NCI-H526 (cell line): ENCODE measurements around the gene CXorf66.
"Not testable (repeated sequence)": the region's sequence is repeated elsewhere in the genome, so short reads cannot be mapped to it uniquely, and the experiment has no call there.

Experiments
- DNase-seq, 2 experiments: peaks; one replicate each; lab custom pipeline; 2025; lab: John Stamatoyannopoulos, UW

The CXorf66 gene, protein sequence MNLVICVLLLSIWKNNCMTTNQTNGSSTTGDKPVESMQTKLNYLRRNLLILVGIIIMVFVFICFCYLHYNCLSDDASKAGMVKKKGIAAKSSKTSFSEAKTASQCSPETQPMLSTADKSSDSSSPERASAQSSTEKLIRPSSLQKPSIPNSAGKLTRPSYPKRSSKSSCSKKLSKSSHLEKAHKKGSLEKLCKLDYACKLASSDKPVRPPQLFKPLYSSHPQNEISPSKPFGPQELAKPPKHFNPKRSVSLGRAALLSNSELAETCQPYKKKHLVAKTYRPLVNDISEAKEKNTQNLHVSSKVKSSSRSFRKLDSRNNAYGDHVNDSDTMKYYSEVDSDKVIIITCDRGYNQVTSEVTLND

GRCh38 chrX:139965421-139965820 lies at the start of gene CXorf66:
Gene CXorf66, minus strand, starts transcription at chrX:139965521. Its CDS starts 25 bp downstream, at chrX:139965496.
- DNase-seq, result no peak

GRCh38 chrX:139982856-139983255 lies 17.5 kb upstream of the CXorf66 start:
- DNase-seq, result no peak

GRCh38 chrX:139974471-139974870 lies 9.2 kb upstream of the CXorf66 start:
- DNase-seq, result no peak

DNA sequence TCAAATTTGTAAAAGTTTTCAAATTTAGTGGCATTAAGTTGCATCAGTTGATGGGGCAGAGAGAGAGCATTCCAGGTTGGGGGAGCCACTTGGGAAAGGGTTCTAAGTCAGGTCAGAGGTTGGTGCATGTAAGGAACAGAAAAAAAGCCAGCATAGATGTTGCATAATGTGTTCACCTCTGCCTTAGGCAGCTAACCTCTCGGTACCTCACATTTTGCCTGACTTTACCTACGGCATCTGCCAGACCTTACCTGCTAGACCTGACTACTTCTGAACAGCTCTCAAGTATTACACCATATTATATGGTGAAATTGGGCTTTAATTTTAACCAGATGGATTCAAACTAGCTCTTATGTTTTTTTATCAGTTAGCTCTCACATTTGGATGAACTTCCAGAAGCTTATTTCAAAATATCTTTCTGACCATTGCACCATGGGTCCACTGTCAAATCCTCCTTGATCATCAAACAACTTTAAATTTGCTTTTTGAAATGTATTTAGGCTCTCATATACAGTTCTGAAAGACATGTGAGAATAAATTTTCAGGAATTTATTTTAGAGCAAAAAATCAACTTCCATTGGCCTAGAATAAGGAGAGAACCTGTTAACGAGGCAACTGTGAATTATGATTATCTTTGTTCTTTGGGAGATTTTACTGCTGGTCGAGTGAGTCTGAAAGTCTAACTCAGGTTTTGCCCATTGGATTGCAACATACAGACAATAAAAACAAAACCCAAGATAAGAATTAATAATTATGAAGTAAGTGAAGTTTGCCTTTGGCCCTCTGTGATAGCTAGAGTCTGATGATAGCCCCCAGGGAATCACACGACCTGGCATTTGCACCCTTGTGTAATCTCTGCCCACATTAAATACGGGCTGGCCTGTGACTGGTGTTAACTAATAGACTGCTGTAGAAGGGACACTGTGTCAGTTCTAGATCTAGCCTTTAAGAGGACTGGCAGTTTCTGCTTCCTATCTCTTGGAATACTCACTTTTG lies 7.6 kb upstream of the CXorf66 start:
- no peak for DNase-seq

GRCh38 chrX:139972113-139972512 lies 6.8 kb upstream of the CXorf66 start:
- DNase-seq, result no peak

DNA sequence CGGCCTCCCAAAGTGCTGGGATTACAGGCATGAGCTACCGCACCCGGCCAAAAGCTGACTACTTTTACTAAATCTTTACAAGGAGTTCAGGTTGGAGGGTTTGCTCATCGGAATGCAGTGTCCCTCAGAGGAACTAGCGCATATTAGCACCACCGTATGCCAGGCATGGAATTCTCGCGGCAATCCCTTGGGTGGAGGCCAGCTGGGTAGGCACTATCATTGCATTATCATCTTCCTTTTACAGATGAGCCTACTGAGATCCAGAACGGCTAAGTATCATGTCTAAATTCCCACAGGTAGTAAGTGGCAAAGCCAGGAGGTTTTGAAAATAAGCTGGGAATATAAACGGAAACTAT lies 6.1 kb upstream of the CXorf66 start:
- DNase-seq, result no peak

GRCh38 chrX:139969286-139969685 lies 4.0 kb upstream of the CXorf66 start:
- DNase-seq, result no peak

DNA sequence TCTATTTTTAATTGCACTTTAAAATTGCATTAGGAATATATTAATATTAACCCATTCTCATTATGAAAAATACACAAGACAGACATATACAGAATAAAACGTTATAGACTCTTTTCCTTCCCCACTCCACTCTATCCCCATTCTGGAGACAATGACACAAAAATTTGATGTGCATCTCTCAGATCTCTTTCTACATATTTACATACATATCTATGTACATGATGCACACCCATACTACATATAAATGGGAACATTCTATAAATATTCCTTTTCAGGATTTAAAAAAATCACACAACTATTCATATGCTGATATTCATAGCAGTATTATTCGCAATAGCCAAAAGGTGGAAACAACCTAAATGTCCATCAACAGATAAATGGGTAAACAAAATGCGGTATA lies 2.4 kb upstream of the CXorf66 start:
- DNase-seq, result no peak

- peak in 1 of 2 experiments; percentile 12 for DNase-seq
Measured at GRCh38 chrX:139967300-139967699, 2.0 kb upstream of the CXorf66 start.

GRCh38 chrX:139966159-139966558 lies 838 bp upstream of the CXorf66 start:
- DNase-seq, result not testable (repeated sequence)

- DNase-seq, result not testable (repeated sequence)
Measured at GRCh38 chrX:139961091-139961490, 4.2 kb downstream of the CXorf66 start.

DNA sequence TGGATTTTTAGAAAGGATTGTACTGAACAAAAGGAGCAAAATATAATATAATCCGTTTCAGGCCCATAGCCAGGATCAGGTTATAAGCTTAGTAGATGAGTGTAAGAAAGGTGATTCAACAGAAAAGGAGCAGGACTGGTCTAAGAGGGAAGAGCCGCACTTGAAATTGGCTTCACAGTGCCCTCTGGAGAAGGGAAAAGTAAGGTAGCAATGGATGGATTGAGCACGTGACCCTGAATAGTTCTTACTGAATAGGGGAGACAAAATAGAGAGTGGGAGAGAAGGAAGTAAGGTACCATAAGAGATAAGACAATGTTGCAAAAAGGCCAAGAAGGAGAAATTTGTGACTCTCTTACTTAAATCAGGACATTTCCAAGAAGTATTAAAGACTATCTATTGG lies 15.6 kb downstream of the CXorf66 start:
- no peak for DNase-seq

- DNase-seq, result no peak
Measured at GRCh38 chrX:139945075-139945474, 20.2 kb downstream of the CXorf66 start.

DNA sequence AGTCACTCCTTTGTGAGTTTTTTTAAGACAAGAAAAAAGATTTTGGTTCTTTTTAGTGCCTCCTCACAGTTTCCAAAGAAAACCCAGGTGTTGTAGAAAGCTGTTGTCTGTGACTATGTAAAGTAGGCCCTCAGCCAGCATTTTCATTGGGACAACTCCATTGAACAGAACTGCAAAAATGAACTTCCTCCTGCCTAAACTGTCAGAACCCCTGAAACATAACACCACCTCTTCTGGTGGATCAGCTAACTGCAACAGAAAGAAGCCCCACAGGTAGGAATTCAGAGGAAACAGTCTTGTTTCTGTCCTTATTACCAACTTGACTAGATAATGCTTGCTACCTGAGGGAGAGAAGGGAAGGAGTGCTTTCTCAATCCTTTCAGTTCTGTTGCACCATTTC lies 29.1 kb downstream of the CXorf66 start:
- DNase-seq, result no peak

GRCh38 chrX:139933904-139934303 lies 31.4 kb downstream of the CXorf66 start:
- DNase-seq, result no peak

GRCh38 chrX:139932901-139933796 lies 32.2 kb downstream of the CXorf66 start, which contains the start of gene ATP11C:
Gene ATP11C, minus strand, starts transcription at chrX:139933053. Its CDS starts 1,011 bp downstream, at chrX:139932042.
- DNase-seq, result peak; percentile 73 to 90

DNA sequence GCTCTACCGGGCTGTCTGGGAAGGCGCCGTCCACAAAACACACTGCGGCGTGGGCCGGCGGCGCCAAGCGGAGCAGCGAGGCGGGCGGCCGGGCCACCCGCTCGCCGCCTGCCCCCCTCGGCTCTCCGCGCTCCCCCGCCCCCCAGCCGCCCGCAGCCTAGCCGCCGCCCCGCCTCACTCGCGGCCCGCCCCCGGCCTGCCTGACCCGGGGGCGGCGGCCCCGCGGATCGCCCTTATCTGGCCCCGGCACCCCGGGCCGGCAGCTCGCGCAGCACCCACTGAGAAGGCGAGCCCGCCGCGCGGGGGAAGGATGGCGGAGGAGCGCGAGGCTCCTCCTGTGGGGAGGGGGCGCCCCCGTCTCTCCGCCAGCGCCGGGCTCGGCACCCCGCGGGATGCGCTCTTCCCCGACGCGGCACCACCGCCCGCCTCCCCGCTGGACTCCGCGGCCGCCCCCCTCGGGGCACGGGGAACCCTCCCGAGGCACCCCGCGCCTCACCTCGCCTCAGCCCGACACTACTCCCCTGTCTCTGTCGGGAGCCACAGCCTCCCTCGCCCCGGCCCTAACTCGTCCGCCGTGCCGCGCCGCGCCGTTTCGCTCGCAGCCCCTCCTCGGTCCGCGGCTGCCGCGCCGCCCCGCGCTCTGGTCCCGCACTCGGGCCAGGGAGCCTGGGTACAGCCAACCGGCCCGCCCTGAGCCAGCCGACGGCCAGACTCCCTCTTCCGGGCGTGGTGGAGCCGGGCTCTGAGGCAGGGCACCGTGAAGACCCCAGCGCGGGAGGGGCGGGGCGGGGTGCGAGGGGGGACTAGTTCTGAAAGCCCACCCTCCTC lies 33.0 kb downstream of the CXorf66 start:
- DNase-seq, result peak in 1 of 2 experiments; percentile 73

DNA sequence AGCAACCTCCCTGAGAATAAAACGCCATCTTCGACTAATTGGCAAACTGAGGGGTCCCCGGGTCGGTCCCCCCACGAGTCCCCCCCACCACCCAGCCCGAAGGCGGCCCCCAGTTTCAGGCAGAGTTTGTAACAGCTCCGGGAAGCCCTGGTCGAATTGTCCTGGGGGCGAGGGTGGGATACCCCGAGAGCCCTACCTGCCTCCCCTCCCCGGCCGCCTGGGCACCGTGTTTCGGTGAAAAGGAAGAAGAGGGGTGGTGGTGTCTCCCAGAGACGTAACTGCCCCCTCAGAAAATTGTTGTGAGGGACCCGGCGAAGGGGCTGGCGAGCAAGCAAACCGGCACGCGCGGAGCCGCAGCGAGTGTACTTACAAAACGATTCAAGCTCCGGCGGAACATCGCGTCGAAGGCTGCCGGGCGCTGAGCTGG lies 33.7 kb downstream of the CXorf66 start:
- no peak for DNase-seq

- DNase-seq, result peak; percentile 30 to 59
Measured at GRCh38 chrX:139930916-139931645, 34.2 kb downstream of the CXorf66 start.

DNA sequence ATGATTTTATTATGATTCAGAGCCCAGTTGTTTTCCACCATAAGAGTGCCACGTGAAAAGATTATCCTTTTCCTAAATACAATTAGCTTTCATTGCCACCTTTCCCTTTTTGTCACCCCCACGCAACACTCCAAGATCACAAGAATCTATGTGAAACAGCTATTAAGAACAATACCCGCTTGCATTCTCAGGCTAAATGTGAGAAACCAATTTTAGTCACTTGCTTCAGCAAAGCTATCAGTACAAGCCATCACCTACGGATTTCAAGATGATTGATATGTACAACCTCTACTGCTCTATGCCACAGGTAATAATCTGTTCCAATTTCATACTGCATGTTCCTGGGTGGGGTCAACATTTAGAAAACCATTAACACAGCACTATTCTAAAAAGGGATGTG lies 34.9 kb downstream of the CXorf66 start:
- DNase-seq, result no peak
